ENCODE data around the gene DOCK10. TPM values are rescaled to one million over a fixed set of nuclear protein-coding genes. Genes with fewer than 3 reads are reported as not detected.

DOCK10 gene
- total and polyA plus RNA-seq, 10 of the 15 experiments (the other 5 are each of a cell fraction or from before 2014, with no cell fraction given): 16.9 to 120 (median 85.5) TPM

DNA sequence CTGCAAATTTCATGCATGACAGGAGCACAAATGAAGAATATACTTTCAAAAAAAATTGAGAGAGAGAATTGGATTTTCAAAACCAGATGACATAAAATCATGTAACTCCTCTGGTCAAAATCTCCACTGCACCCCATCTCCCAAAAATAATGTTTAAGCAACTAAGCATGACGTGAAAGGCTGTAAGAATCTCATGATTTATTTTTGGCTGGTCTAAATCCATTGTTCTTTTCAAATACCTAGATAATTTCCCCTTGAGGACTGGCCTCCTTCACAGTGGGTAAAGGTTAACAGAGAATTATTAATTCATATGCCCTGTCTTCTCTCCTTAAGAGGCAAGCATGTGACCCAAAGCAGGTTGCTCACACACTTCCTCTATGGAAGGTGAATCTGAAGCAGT lies 224.6 kb downstream of the DOCK10 start:
- ChIA-PET POLR2A (no interaction called here), CTCF (no interaction called here), SMC1A (ENCODE audit: uncharacterized antibody, unreplicated experiment) (interaction anchor here (0.5 kb wide), 1 partner anchor 223 kb away, joined by 3 read pairs; no protein-coding TSS in a partner anchor), RAD21 (ENCODE audit: unreplicated experiment) (no interaction called here)
- H3K9ac ChIP-seq (ENCODE audit: control insufficient read depth, insufficient read depth, low read length): no peak overlapping the region
- in situ Hi-C loops (cut with MboI) (no loop called here), intact Hi-C loops (cut with micrococcal nuclease; ENCODE audit: unreplicated experiment) (no loop called here)
- TF ChIP-seq, protein P1, sequence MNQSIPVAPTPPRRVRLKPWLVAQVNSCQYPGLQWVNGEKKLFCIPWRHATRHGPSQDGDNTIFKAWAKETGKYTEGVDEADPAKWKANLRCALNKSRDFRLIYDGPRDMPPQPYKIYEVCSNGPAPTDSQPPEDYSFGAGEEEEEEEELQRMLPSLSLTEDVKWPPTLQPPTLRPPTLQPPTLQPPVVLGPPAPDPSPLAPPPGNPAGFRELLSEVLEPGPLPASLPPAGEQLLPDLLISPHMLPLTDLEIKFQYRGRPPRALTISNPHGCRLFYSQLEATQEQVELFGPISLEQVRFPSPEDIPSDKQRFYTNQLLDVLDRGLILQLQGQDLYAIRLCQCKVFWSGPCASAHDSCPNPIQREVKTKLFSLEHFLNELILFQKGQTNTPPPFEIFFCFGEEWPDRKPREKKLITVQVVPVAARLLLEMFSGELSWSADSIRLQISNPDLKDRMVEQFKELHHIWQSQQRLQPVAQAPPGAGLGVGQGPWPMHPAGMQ (IDR thresholded peaks at IDR 0.05; ENCODE audit: borderline replicate concordance): no peak
- TF ChIP-seq NBN (IDR thresholded peaks at IDR 0.05): no peak
- TF ChIP-seq YBX1 (IDR thresholded peaks at IDR 0.05): no peak
- TF ChIP-seq POLR2AphosphoS2 (IDR thresholded peaks at IDR 0.05; ENCODE audit: low read depth, low read length): no peak
- no peak for TF ChIP-seq POLR2AphosphoS5 (IDR thresholded peaks at IDR 0.05; ENCODE audit: low read length)
- TF ChIP-seq, protein P2, sequence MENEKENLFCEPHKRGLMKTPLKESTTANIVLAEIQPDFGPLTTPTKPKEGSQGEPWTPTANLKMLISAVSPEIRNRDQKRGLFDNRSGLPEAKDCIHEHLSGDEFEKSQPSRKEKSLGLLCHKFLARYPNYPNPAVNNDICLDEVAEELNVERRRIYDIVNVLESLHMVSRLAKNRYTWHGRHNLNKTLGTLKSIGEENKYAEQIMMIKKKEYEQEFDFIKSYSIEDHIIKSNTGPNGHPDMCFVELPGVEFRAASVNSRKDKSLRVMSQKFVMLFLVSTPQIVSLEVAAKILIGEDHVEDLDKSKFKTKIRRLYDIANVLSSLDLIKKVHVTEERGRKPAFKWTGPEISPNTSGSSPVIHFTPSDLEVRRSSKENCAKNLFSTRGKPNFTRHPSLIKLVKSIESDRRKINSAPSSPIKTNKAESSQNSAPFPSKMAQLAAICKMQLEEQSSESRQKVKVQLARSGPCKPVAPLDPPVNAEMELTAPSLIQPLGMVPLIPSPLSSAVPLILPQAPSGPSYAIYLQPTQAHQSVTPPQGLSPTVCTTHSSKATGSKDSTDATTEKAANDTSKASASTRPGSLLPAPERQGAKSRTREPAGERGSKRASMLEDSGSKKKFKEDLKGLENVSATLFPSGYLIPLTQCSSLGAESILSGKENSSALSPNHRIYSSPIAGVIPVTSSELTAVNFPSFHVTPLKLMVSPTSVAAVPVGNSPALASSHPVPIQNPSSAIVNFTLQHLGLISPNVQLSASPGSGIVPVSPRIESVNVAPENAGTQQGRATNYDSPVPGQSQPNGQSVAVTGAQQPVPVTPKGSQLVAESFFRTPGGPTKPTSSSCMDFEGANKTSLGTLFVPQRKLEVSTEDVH (IDR thresholded peaks at IDR 0.05; ENCODE audit: low read depth, partially characterized antibody): no peak
- TF ChIP-seq ZBED1 (IDR thresholded peaks at IDR 0.05; ENCODE audit: borderline replicate concordance): no peak
- no peak for TF ChIP-seq CHD1 (IDR thresholded peaks at IDR 0.05; ENCODE audit: low read depth, low read length)
- TF ChIP-seq RB1 (IDR thresholded peaks at IDR 0.05; ENCODE audit: borderline replicate concordance): no peak
- TF ChIP-seq GATAD2B (conservative IDR thresholded peaks at IDR 0.05; ENCODE audit: low read depth): no peak
- TF ChIP-seq, protein P3, sequence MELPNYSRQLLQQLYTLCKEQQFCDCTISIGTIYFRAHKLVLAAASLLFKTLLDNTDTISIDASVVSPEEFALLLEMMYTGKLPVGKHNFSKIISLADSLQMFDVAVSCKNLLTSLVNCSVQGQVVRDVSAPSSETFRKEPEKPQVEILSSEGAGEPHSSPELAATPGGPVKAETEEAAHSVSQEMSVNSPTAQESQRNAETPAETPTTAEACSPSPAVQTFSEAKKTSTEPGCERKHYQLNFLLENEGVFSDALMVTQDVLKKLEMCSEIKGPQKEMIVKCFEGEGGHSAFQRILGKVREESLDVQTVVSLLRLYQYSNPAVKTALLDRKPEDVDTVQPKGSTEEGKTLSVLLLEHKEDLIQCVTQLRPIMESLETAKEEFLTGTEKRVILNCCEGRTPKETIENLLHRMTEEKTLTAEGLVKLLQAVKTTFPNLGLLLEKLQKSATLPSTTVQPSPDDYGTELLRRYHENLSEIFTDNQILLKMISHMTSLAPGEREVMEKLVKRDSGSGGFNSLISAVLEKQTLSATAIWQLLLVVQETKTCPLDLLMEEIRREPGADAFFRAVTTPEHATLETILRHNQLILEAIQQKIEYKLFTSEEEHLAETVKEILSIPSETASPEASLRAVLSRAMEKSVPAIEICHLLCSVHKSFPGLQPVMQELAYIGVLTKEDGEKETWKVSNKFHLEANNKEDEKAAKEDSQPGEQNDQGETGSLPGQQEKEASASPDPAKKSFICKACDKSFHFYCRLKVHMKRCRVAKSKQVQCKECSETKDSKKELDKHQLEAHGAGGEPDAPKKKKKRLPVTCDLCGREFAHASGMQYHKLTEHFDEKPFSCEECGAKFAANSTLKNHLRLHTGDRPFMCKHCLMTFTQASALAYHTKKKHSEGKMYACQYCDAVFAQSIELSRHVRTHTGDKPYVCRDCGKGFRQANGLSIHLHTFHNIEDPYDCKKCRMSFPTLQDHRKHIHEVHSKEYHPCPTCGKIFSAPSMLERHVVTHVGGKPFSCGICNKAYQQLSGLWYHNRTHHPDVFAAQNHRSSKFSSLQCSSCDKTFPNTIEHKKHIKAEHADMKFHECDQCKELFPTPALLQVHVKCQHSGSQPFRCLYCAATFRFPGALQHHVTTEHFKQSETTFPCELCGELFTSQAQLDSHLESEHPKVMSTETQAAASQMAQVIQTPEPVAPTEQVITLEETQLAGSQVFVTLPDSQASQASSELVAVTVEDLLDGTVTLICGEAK (IDR thresholded peaks at IDR 0.05; ENCODE audit: borderline replicate concordance): no peak
- no peak for TF ChIP-seq ESRRA (IDR thresholded peaks at IDR 0.05; ENCODE audit: low read length)
- no peak for TF ChIP-seq NRF1 (conservative IDR thresholded peaks at IDR 0.05; ENCODE audit: low read depth, low read length)
- FAIRE-seq: no peak
- no peak overlapping the region for H3K4me3 ChIP-seq
- no peaks in the 10 kb centered on the region for H3K79me2 ChIP-seq (ENCODE audit: control insufficient read depth, insufficient read depth, low read length)
- no peak for DNase-seq (ENCODE audit: low read depth, low spot score)
- H3K36me3 ChIP-seq (ENCODE audit: control insufficient read depth in 2 of 2, insufficient read depth in 2 of 2, low read length in 1 of 2): peaks cover 6 to 28% of the 10 kb centered on the region in 2 experiments
- no peak overlapping the region for H2AFZ ChIP-seq (ENCODE audit: control insufficient read depth, low read depth, low read length)
- no peaks in the 10 kb centered on the region; the same call in 1 of the 3 replicates for H3K9me3 ChIP-seq (replicated peaks; ENCODE audit: control insufficient read depth, insufficient read depth, low read length)
- ATAC-seq: no peak
- H4K20me1 ChIP-seq (ENCODE audit: control insufficient read depth, insufficient read depth): no peaks in the 10 kb centered on the region; the same call in 1 of the 2 replicates
- WGBS (ENCODE audit: insufficient coverage, insufficient replicate concordance, low lambda C conversion rate, missing lambda C conversion rate): 100% methylated on average over 1 of the region's 1 CpG
- H3K4me1 ChIP-seq (ENCODE audit: control insufficient read depth, insufficient read depth, low read length): no peaks in the 10 kb centered on the region
- H3K4me2 ChIP-seq (ENCODE audit: control insufficient read depth, insufficient read depth): no peak overlapping the region
- no peaks in the 10 kb centered on the region for H3K27me3 ChIP-seq (replicated peaks in 1 of 2; ENCODE audit: control insufficient read depth in 2 of 2, insufficient read depth in 2 of 2, low read length in 1 of 2)
- BruUV-seq (replicated peaks): no TSS peak
- H3K27ac ChIP-seq (ENCODE audit: control insufficient read depth, insufficient read depth): no peak overlapping the region
